Measurements from ENCODE around the gene PLS3.

The PLS3 gene

DNA sequence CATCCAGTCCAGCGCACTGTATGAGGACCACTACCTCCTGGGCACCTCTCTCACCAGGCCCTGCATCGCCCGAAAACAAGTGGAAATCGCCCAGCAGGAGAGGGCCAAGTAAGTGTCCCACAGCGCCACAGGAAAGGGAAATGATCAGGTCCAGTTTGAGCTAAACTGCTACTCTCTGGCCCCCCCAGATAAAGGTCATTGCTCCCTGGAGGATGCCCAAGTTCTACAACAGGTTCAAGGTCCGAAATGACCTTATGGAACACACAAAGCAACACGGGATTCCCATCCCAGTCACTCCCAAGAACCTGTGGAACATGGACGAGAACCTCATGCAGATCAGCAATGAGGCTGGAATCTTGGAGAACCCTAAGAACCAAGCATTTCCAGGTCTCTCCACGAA is 104.1 kb downstream of the PLS3 start:
- TF ChIP-seq, protein P1, sequence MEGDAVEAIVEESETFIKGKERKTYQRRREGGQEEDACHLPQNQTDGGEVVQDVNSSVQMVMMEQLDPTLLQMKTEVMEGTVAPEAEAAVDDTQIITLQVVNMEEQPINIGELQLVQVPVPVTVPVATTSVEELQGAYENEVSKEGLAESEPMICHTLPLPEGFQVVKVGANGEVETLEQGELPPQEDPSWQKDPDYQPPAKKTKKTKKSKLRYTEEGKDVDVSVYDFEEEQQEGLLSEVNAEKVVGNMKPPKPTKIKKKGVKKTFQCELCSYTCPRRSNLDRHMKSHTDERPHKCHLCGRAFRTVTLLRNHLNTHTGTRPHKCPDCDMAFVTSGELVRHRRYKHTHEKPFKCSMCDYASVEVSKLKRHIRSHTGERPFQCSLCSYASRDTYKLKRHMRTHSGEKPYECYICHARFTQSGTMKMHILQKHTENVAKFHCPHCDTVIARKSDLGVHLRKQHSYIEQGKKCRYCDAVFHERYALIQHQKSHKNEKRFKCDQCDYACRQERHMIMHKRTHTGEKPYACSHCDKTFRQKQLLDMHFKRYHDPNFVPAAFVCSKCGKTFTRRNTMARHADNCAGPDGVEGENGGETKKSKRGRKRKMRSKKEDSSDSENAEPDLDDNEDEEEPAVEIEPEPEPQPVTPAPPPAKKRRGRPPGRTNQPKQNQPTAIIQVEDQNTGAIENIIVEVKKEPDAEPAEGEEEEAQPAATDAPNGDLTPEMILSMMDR (IDR thresholded peaks at IDR 0.05; ENCODE audit: control insufficient read depth, insufficient read depth, low read depth, low read length, missing control alignments) = no peak
- no peak overlapping the region for H3K4me3 ChIP-seq (ENCODE audit: control insufficient read depth, low read depth, low read length)
- DNase-seq (ENCODE audit: low read depth) = no peak

DNA sequence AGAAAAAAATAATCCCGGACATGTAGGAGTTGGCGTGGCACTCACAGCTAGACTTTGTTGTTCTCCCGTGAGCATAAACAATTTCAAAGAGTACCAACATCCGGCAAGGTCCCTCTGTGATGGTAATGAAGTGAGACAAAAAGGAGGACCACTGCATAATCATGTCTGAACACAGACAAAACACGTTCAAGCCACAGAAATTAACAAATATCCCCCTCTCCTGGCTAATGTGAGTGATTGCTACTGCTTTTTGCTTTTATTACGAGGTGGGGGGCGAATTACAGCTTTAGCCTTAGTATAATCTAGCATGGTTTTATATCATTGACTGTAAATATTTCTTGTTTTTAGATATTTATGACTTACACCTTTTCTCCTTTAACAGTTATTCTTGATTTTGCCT is 118.5 kb downstream of the PLS3 start:
- no peak for DNase-seq (ENCODE audit: low read depth)
- H3K4me3 ChIP-seq (ENCODE audit: control insufficient read depth, low read depth, low read length) = no peak overlapping the region
- TF ChIP-seq, protein P1 (IDR thresholded peaks at IDR 0.05; ENCODE audit: control insufficient read depth, insufficient read depth, low read depth, low read length, missing control alignments) = peak; percentile 48

DNA sequence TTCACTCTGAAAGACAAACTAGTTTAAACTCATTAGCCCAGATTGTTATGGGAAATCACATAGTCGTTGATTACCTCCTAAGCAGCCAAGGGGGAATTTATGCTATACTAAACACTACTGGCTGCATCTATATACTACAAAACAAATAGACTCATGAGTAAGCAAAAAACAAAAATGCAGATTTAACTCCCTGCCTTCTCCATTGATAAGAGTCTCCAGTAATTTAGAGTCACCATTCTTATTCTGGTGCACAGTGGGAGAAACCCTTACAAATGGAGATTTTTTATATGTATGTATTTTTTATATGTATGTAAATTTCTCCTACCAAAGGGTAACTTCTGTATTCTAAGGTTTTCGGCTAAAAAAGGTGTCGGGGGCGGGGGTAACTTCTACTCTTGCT is 126.6 kb downstream of the PLS3 start:
- no peak for DNase-seq (ENCODE audit: low read depth)
- TF ChIP-seq, protein P1 (IDR thresholded peaks at IDR 0.05; ENCODE audit: control insufficient read depth, insufficient read depth, low read depth, low read length, missing control alignments) = no peak
- H3K4me3 ChIP-seq (ENCODE audit: control insufficient read depth, low read depth, low read length) = no peak overlapping the region

DNA sequence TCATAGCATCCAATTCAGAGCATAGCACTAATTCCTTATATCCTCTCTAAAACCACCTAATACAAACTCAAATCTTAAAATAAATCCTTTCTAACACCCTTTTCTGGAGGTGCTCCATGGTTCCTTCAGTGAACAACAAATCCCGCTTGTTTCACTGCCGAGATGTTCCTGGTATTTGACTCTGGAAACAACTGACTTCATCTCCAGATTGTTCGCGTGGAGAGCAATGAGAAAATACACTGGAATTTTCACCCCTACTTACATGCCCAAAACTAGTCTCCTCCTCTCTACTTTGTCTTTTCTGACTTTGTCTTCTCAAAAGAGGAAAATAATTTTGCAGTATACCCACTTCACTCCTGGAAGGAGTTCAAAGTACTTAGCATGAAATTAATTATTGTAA is 129.0 kb downstream of the PLS3 start:
- H3K4me3 ChIP-seq (ENCODE audit: control insufficient read depth, low read depth, low read length) = no peak overlapping the region
- TF ChIP-seq, protein P1 (IDR thresholded peaks at IDR 0.05; ENCODE audit: control insufficient read depth, insufficient read depth, low read depth, low read length, missing control alignments) = no peak
- DNase-seq (ENCODE audit: low read depth) = no peak

DNA sequence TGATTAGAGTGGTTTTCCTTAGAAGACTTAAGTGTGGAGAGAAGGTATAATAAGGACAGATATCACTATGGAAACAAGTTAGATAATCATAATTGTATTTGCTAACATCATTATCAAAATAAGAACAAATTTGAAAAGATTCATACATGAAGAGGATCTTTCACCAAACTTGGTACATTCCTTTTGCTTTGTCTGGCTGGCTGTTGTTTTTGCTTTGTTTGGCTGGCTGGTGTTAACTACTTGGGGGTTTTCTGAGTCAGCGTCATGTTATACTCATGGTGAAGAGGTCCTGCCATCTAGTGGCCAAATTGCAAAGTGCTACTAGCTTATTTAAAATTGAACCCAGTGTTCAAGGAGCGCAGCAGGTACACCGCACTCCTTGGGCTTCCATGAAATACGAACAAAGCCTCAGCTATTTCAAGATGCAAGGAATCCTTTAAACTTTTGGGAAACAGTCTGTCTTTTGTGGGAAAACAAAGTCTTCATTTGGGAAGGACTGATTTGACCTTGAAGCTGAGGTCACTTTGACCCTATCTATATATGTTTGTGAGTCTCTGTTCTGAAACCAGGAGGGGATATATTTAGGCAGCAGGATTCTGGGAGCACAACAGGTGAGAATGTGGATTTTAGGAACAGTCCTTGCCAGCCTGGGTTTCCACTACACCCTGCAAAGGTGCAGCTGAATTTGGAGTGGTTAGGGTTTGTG is 129.7 kb downstream of the PLS3 start:
- no peak overlapping the region for H3K4me3 ChIP-seq (ENCODE audit: control insufficient read depth, low read depth, low read length)
- TF ChIP-seq, protein P1 (IDR thresholded peaks at IDR 0.05; ENCODE audit: control insufficient read depth, insufficient read depth, low read depth, low read length, missing control alignments) = peak; percentile 72

DNA sequence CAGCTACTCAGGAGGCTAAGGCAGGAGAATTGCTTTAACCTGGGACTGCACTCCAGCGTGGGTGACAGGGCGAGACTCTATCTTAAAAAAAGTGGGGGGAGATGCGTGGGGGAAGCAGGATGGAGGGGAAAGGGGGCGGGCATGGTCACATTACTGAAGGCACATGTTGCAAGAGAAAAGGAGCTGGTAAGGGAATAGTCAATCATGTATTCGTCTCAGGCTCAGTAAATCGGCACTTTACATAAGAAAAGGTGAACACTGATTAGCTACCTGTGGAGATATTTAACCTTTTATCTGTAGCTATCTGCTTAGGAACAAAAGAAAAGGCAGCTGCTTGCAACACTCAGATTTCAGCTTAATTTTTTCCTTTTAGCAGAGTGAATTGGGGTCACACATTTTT is 132.5 kb downstream of the PLS3 start:
- TF ChIP-seq, protein P1 (IDR thresholded peaks at IDR 0.05; ENCODE audit: control insufficient read depth, insufficient read depth, low read depth, low read length, missing control alignments) = no peak
- H3K4me3 ChIP-seq (ENCODE audit: control insufficient read depth, low read depth, low read length) = no peak overlapping the region
- no peak for DNase-seq (ENCODE audit: low read depth)

More for the DNA sequence above, 129.7 kb downstream of the PLS3 start:
- peak; percentile 68 for DNase-seq (ENCODE audit: low read depth)

All from AG09309 (cell line).